GM20000 (cell line): ENCODE data around the gene CLCA1.

Experiments
- DNase-seq: peaks from one replicate; pipeline ENCODE4 v3.0.0; 2012; ENCODE audit warnings: low spot score
- TF ChIP-seq, protein P1 (sequence below): IDR thresholded peaks from 2 replicates; pipeline ENCODE4 v1.5.1; 2012; ENCODE audit warnings: mild to moderate bottlenecking, control low read depth; ENCODE audit errors: extremely low read depth, missing control alignments

CLCA1 gene

DNA sequence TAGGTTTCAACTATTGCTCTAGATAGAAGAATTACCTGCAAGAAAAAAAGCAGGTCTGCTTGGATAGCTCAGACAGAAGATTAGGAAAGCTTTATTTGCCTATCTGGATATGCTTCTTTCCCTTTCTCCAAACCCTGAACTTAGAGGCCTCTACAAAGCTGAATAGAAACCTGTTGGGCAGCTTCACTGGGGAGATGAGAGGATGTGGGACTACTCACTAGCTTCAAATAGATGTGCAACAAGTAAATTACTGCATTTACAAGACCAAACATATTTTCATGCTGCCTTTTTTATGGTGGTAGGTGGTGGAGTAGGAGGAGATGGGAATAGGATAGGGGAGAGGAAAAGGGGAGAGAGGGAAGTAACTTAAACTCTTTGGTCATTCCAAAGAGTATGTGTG lies 38.4 kb upstream of the CLCA1 start:
- DNase-seq, result no peak
- TF ChIP-seq, protein P1, sequence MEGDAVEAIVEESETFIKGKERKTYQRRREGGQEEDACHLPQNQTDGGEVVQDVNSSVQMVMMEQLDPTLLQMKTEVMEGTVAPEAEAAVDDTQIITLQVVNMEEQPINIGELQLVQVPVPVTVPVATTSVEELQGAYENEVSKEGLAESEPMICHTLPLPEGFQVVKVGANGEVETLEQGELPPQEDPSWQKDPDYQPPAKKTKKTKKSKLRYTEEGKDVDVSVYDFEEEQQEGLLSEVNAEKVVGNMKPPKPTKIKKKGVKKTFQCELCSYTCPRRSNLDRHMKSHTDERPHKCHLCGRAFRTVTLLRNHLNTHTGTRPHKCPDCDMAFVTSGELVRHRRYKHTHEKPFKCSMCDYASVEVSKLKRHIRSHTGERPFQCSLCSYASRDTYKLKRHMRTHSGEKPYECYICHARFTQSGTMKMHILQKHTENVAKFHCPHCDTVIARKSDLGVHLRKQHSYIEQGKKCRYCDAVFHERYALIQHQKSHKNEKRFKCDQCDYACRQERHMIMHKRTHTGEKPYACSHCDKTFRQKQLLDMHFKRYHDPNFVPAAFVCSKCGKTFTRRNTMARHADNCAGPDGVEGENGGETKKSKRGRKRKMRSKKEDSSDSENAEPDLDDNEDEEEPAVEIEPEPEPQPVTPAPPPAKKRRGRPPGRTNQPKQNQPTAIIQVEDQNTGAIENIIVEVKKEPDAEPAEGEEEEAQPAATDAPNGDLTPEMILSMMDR, result no peak

DNA sequence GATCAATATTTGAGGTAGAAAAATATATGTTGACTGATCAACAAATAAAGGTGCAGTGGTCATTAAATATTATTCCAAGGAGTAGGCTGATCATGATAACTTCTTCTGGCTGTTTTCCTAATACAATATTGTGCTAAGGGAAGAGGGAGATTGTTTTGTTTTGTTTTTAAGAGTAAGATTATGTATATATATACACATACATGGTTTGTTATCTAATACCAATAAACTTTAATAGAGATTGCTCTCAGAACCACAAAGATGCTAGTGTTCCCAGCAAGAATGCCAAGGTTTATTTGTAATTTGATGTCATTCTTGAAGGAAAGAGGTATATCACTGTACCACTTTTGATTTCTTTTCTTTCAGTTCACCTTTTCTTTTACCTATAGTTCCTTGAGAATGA lies 34.7 kb upstream of the CLCA1 start:
- DNase-seq, result no peak
- TF ChIP-seq, protein P1, result no peak

DNA sequence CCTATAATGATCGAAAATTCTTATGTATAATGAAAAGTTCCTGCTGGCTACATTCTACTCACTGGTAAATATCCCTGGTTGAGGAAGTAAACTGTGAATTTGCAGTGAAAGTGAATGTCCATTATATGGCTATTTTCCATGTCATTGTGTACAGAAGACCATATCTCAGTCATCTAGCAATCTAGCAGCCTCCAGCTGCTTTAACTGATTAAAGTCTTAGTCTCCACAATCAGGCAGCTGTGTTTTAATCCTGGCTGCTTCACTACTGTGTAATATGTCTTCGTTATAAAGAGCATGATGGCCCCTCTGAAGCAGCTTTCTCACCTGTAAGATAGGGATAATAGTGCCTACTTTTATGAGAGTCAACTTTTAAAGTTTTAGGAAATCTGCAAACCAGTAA lies 33.4 kb upstream of the CLCA1 start:
- DNase-seq, result no peak
- TF ChIP-seq, protein P1, result no peak

DNA sequence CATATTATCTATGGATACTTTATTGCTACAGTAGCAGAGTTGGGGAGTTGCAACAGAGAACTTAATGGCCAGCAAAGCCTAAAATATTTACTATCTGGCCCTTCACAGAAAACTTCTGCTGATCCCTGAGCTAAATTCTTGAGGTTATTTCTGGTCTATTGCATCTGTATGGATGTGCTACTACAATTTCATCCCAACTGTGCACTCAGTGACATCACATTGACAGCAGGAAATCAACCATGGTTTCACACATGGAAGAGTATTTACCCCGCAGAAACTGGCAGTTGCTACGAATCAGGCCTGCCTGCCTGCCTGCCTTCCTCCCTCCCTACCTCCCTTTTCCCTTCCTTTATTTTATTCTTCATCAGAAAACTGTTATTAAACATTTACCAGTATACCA lies 32.7 kb upstream of the CLCA1 start:
- TF ChIP-seq, protein P1, result no peak
- DNase-seq, result no peak

DNA sequence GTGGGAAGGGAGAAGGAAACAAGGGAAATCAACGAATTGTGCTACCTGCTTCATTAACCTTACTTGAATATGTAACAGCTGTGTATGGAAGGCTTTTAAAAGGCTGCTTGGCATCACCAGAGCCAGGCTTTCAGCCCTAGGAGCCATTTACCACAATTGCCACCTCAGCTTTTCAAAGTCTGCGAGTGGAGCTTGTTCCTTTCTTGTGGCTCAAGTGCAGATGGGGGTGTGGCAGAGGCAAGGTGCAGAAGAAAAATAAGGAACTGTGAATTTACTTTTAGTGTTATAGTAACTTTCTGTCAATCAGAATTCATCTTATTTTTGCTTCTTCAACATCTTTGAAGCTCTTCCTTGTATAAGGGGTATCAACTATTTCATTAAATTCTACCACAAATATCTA lies 27.1 kb upstream of the CLCA1 start:
- no peak for DNase-seq
- TF ChIP-seq, protein P1, result no peak

DNA sequence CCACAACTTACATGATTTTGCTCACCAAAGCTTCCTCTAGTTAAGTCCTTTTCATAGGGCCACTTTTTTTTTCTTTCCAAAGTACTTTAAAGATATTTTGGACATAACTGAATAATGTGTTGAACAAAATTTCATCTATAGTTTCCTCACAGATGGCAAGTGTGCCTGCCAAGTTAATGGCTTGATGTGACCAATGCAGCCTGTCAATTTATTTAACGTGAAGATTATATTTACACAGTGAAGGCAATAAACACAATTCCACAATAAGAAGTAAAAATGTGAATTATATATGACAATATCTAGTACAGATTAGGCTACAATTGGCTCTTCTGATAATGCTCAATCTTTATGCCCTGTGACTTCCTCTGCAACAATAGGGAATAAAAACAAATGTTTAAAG lies 26.7 kb upstream of the CLCA1 start:
- DNase-seq, result no peak
- TF ChIP-seq, protein P1, result no peak

DNA sequence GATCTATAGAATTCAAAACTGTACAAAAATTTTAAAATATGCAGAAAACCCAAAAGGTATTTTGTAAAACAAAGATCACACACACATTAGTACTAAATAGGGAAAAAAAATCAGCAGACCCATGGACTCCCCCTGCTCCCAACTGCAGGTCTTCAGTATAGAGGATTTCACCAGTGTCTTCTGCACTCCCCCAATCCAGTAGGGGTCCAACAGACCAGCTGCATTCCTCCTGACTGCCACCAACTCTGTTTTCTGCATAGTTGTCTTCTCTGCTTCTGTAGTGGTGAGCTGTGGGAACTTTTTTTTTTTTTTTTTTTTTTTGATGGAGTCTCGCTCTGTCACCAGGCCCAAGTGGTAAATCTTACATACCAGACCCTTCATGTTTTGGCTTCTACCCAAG lies 22.8 kb upstream of the CLCA1 start:
- no peak for DNase-seq
- TF ChIP-seq, protein P1, result no peak
